K562 (cell line): ENCODE results near the gene FBXW7. TPM values are rescaled to one million over a fixed set of nuclear protein-coding genes. Genes with fewer than 3 reads are reported as not detected.

Experiments used
- ATAC-seq: fragments of 200-7000 bp; cut with Tn5 transposase; 3 replicates; pipeline ENCODE4 v1.9.1; 2020; ENCODE audit warnings: moderate library complexity
- BruUV-seq: library from RNA; stranded (reverse); fragments of 400-500 nt; replicated peaks from 2 replicates; lab custom pipeline; 2021; lab: Mats Ljungman, UMichigan
- CTCF ChIA-PET: fragments of 300-600 bp; formaldehyde crosslinking; extraction: SDS; loops from one replicate; lab custom pipeline; 2021; ENCODE audit warnings: low intra/inter-chr PET ratio; lab: Yijun Ruan, JAX
- POLR2A ChIA-PET: fragments of 300-600, 350-650 bp; sonication (Branson Sonifier 250); formaldehyde crosslinking; extraction: SDS; loops from one replicate; lab custom pipeline; 2021; ENCODE audit warnings: antibody characterized with exemption, inconsistent platforms; lab: Yijun Ruan, JAX
- DNase-seq, 4 experiments: peaks; one replicate each; pipeline versions ENCODE4 v3.0.0 to v3.0.0-alpha.2; 2011 to 2018; ENCODE audit warnings: low spot score in 3 of 4, mixed read lengths in 3 of 4; ENCODE audit errors: extremely low read depth in 1 of 4
- FAIRE-seq: peaks from 2 replicates; lab custom pipeline; 2011; peaks lifted over from hg19 to GRCh38; lab: Jason Lieb, UNC
- H2AFZ ChIP-seq: 2 replicates; pipeline ENCODE4 v1.6.0; 2011; ENCODE audit warnings: low read depth, low read length, control low read depth, inconsistent platforms
- H3K27ac ChIP-seq: fragments of 200-600 bp; 3 replicates; pipeline ENCODE4 v1.8.0; 2011; ENCODE audit warnings: low read depth, mild to moderate bottlenecking, control low read depth, inconsistent platforms, low read length, moderate library complexity, mixed read lengths; ENCODE audit errors: extremely low read depth
- H3K27me3 ChIP-seq, 2 experiments: fragments of 300-600 bp in 1 of 2; 2 replicates in 1 of 2; 3 replicates in 1 of 2; pipeline versions ENCODE4 v1.6.0 to v1.8.0; 2011; ENCODE audit warnings: inconsistent platforms in 2 of 2, low read length in 2 of 2, mild to moderate bottlenecking in 1 of 2, mixed read lengths in 1 of 2, moderate library complexity in 1 of 2; ENCODE audit not compliant: control insufficient read depth in 2 of 2, insufficient read depth in 2 of 2
- H3K36me3 ChIP-seq: fragments of 300-600 bp; 3 replicates; pipeline ENCODE4 v1.8.0; 2011; ENCODE audit warnings: mild to moderate bottlenecking, low read length, inconsistent platforms; ENCODE audit not compliant: control insufficient read depth, insufficient read depth
- H3K4me1 ChIP-seq, 2 experiments: fragments of 200-600 bp in 1 of 2; replicated peaks in 1 of 2; 2 replicates in 1 of 2; 3 replicates in 1 of 2; pipeline versions ENCODE4 v1.5.1 to v1.8.0; 2011; ENCODE audit warnings: inconsistent platforms in 2 of 2, low read length in 2 of 2, mild to moderate bottlenecking in 1 of 2, mixed read lengths in 1 of 2, moderate library complexity in 1 of 2; ENCODE audit not compliant: control insufficient read depth in 2 of 2, insufficient read depth in 2 of 2
- H3K4me2 ChIP-seq: 2 replicates; pipeline ENCODE4 v1.6.1; 2011; ENCODE audit warnings: low read length, control low read depth, inconsistent platforms, mixed read lengths; ENCODE audit not compliant: insufficient read depth
- H3K4me3 ChIP-seq: fragments of 200-600 bp; sonication (generic), shearing (Covaris generic); 2 replicates; pipeline ENCODE4 v1.5.1; 2016; ENCODE audit warnings: control low read depth, inconsistent platforms
- H3K79me2 ChIP-seq: fragments of 200-600 bp; 3 replicates; pipeline ENCODE4 v1.8.0; 2011; ENCODE audit warnings: low read length, inconsistent platforms; ENCODE audit not compliant: control insufficient read depth, insufficient read depth
- H3K9ac ChIP-seq, 2 experiments: 2 replicates each; pipeline versions ENCODE4 v1.6.0 to v1.6.1; 2011; ENCODE audit warnings: low read depth in 2 of 2, low read length in 2 of 2, control low read depth in 1 of 2, inconsistent platforms in 1 of 2, mild to moderate bottlenecking in 1 of 2, mixed read lengths in 1 of 2; ENCODE audit not compliant: insufficient read depth in 1 of 2
- H3K9me1 ChIP-seq: one replicate; pipeline ENCODE4 v1.6.0; 2011; ENCODE audit warnings: inconsistent platforms, mild to moderate bottlenecking, low read length, moderate library complexity; ENCODE audit not compliant: control insufficient read depth, insufficient read depth
- H3K9me3 ChIP-seq: replicated peaks from 2 replicates; pipeline ENCODE4 v1.5.1; 2011; ENCODE audit warnings: low read depth, low read length, inconsistent platforms; ENCODE audit not compliant: control insufficient read depth, insufficient read depth
- H4K20me1 ChIP-seq: replicated peaks from 2 replicates; pipeline ENCODE4 v1.6.1; 2011; ENCODE audit warnings: low read length, inconsistent platforms, mixed read lengths; ENCODE audit not compliant: control insufficient read depth, insufficient read depth
- ADNP ChIP-seq: fragments of 200-800 bp; sonication (Bioruptor generic); IDR thresholded peaks from 2 replicates; pipeline ENCODE4 v1.6.1; 2016; ENCODE audit warnings: missing genetic modification characterization, missing compliant biosample characterization
- CBX2 ChIP-seq: fragments of 200-600 bp; sonication (generic); IDR thresholded peaks from one replicate; pipeline ENCODE4 v1.6.1; 2012; ENCODE audit warnings: mild to moderate bottlenecking, low read length, inconsistent platforms; ENCODE audit not compliant: insufficient read depth, poor library complexity, severe bottlenecking
- CREB1 ChIP-seq, 2 experiments: sonication (generic) in 1 of 2; formaldehyde crosslinking in 1 of 2; IDR thresholded peaks; 2 replicates each; pipeline versions ENCODE4 v1.6.1 to v1.8.0; 2012 to 2022; ENCODE audit warnings: inconsistent platforms in 1 of 2, mild to moderate bottlenecking in 1 of 2, missing genetic modification reagents in 1 of 2, moderate library complexity in 1 of 2
- CREBBP ChIP-seq: IDR thresholded peaks from one replicate; pipeline ENCODE4 v1.6.1; 2012; ENCODE audit warnings: low read depth, mild to moderate bottlenecking, control low read depth, inconsistent platforms, low read length
- CSDE1 ChIP-seq, 2 experiments: fragments of 450-650 bp; IDR thresholded peaks; 2 replicates each; pipeline ENCODE4 v1.6.1; 2016; ENCODE audit warnings: mild to moderate bottlenecking in 1 of 2
- CTCFL ChIP-seq: IDR thresholded peaks from 2 replicates; pipeline ENCODE4 v1.6.1; 2011; ENCODE audit warnings: borderline replicate concordance, low read depth, mild to moderate bottlenecking, moderate library complexity, low read length; ENCODE audit not compliant: insufficient read depth, poor library complexity, severe bottlenecking
- CXXC5 ChIP-seq: fragments of 250-450 bp; sonication (Bioruptor Pico); IDR thresholded peaks from 2 replicates; pipeline ENCODE4 v1.8.0; 2022; ENCODE audit warnings: inconsistent platforms, mild to moderate bottlenecking, moderate library complexity
- ETV6 ChIP-seq, 3 experiments: fragments of 150-350 bp in 1 of 3; sonication (generic) in 1 of 3; formaldehyde crosslinking in 1 of 3; IDR thresholded peaks; 2 replicates each; pipeline versions ENCODE4 v1.6.1 to v1.8.0; 2014 to 2022; ENCODE audit warnings: borderline replicate concordance in 2 of 3, low read depth in 2 of 3, antibody characterized with exemption in 1 of 3, low read length in 1 of 3, mild to moderate bottlenecking in 1 of 3, missing genetic modification reagents in 1 of 3
- JUNB ChIP-seq: fragments of 450-650 bp; formaldehyde crosslinking; conservative IDR thresholded peaks from 2 replicates; pipeline ENCODE4 v1.4.0; 2020; ENCODE audit warnings: mild to moderate bottlenecking
- MAFF ChIP-seq: IDR thresholded peaks from 2 replicates; pipeline ENCODE4 v1.6.1; 2012; ENCODE audit warnings: low read length, improper control_type of control experiment
- MEF2D ChIP-seq: conservative IDR thresholded peaks from 2 replicates; pipeline ENCODE4 v1.6.1; 2016; ENCODE audit warnings: low read depth, missing genetic modification characterization, missing compliant biosample characterization
- MTA3 ChIP-seq: fragments of 450-650 bp; formaldehyde crosslinking; IDR thresholded peaks from 2 replicates; pipeline ENCODE4 v1.6.1; 2017; ENCODE audit warnings: mild to moderate bottlenecking, borderline replicate concordance
- PML ChIP-seq: IDR thresholded peaks from 2 replicates; pipeline ENCODE4 v1.6.1; 2012; ENCODE audit warnings: low read length, inconsistent platforms
- RHOXF2B ChIP-seq: fragments of 250-450 bp; sonication (Bioruptor Pico); conservative IDR thresholded peaks from 2 replicates; pipeline ENCODE4 v1.5.1; 2021
- SAFB ChIP-seq: fragments of 200-400 bp; formaldehyde crosslinking; IDR thresholded peaks from 2 replicates; pipeline ENCODE4 v1.6.1; 2017; ENCODE audit warnings: low read depth, low read length, borderline replicate concordance
- SRF ChIP-seq, 2 experiments: fragments of 250-450, 450-650 bp in 1 of 2; sonication (Bioruptor Pico) in 1 of 2; sonication (generic) in 1 of 2; formaldehyde crosslinking; IDR thresholded peaks; 2 replicates each; pipeline versions ENCODE4 v1.5.0 to v1.5.1; 2020 to 2022; ENCODE audit warnings: mild to moderate bottlenecking in 1 of 2, missing genetic modification reagents in 1 of 2
- SRSF7 ChIP-seq: fragments of 200-400 bp; formaldehyde crosslinking; optimal IDR thresholded peaks from 2 replicates; pipeline ENCODE3; 2017; ENCODE audit warnings: mild to moderate bottlenecking, low read depth, low read length
- TRIM28 ChIP-seq: fragments of 450-650 bp; IDR thresholded peaks from 2 replicates; pipeline ENCODE4 v1.6.1; 2017
- XRCC3 ChIP-seq: fragments of 450-650 bp; IDR thresholded peaks from 2 replicates; pipeline ENCODE4 v1.6.1; 2017; ENCODE audit warnings: mild to moderate bottlenecking, moderate library complexity
- ZNF280B ChIP-seq: fragments of 250-450 bp; sonication (Bioruptor Pico); IDR thresholded peaks from 2 replicates; pipeline ENCODE4 v1.5.1; 2021; ENCODE audit warnings: mild to moderate bottlenecking
- WGBS: fragments of 100-300 bp; shearing (Covaris generic); methylation state at CpG from one replicate; pipeline ENCODE4 v1.1.6; 2016; ENCODE audit warnings: low coverage, mixed read lengths; ENCODE audit not compliant: insufficient coverage; ENCODE audit errors: missing lambda C conversion rate; 5-methylcytosine and 5-hydroxymethylcytosine counted together
- in situ Hi-C: fragments of 300-500 bp; cut with MboI; formaldehyde crosslinking; loops from 4 replicates; pipeline ENCODE4 v1.15.0; 2018; ENCODE audit warnings: inconsistent platforms, mixed read lengths
- intact Hi-C: fragments of 100-400 bp; cut with micrococcal nuclease; formaldehyde crosslinking; loops from 2 replicates; pipeline ENCODE4 v1.14.2; 2022
- polyA plus RNA-seq, 8 experiments: library from polyadenylated mRNA; depleted of rRNA in 4 of 8; stranded (reverse) in 5 of 8; unstranded in 3 of 8; fragments of >200 nt; fragmentation: Nextera tagmentation in 2 of 8; fragmentation: Illumina TruSeq in 1 of 8; extraction: Ambion mirVana in 2 of 8; extraction: Trizol in 1 of 8; gene quantifications; 2 replicates each; pipeline versions ENCODE4 v1.2.1 to v1.2.3, GENCODE V29; 2011 to 2014; ENCODE audit warnings: inconsistent platforms in 1 of 8, missing spikeins in 1 of 8
- total RNA-seq, 7 experiments: library from RNA; depleted of rRNA in 6 of 7; stranded (reverse); fragments of >200 nt in 6 of 7; fragmentation: Illumina TruSeq in 2 of 7; extraction: Trizol in 2 of 7; gene quantifications; 2 replicates each; pipeline versions ENCODE4 v1.2.1 to v1.2.3, GENCODE V29; 2011 to 2021; ENCODE audit warnings: low replicate concordance in 1 of 7

The FBXW7 gene
- total and polyA plus RNA-seq, 9 of the 15 experiments (the other 6 are each of a cell fraction or from before 2014, with no cell fraction given) = 6.8 to 44.2 (median 16.4) TPM

DNA sequence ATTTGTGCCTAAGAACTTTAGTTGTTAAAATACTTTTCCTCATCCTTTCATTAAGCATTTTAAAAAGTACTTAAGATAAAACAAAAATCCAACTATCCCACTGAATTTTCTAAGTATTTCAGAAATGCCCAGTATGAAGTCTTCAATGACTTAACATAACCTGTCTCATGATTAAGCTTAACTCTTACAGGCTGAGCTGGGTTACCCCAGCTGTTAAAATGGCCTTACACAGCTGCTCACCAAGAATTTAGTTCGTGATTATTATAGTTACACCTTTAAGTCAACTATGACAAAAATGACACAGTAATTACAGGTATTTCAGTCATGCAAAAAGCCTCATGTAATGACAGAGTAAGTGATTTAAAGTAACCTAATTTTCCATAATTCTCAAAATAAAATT, 145.7 kb downstream of the FBXW7 start:
- H3K4me1 ChIP-seq = no peaks in the 10 kb centered on the region
- 84% methylated on average over 1 of the region's 1 CpG for WGBS
- no peaks in the 10 kb centered on the region for H3K9me3 ChIP-seq
- H4K20me1 ChIP-seq = no peaks in the 10 kb centered on the region
- FAIRE-seq (no peak), DNase-seq (no peak), ATAC-seq (no peak)
- H3K27ac ChIP-seq = no peak overlapping the region
- ChIA-PET CTCF (no interaction called here), POLR2A (interaction anchor here (0.7 kb wide), 1 partner anchor 275 kb away, joined by 3 read pairs; no protein-coding TSS in a partner anchor)
- no peaks in the 10 kb centered on the region for H3K27me3 ChIP-seq
- no peaks in the 10 kb centered on the region for H3K9me1 ChIP-seq
- no peak for TF ChIP-seq ADNP (tag)
- no peak for TF ChIP-seq ETV6 (IDR thresholded peaks at IDR 0.05; ENCODE audit: borderline replicate concordance in 1 of 2, low read depth in 2 of 2, low read length in 1 of 2)
- TF ChIP-seq ETV6 (CRISPR knock-in tag; IDR thresholded peaks at IDR 0.05; ENCODE audit: borderline replicate concordance) = no peak
- no peak for TF ChIP-seq MAFF
- no peak for TF ChIP-seq MEF2D (tag)
- no peak for TF ChIP-seq SRSF7
- no peak for TF ChIP-seq MTA3
- no peak for TF ChIP-seq SRF (CRISPR knock-in tag; IDR thresholded peaks at IDR 0.05)
- no peak for TF ChIP-seq CTCFL
- TF ChIP-seq CREB1 (IDR thresholded peaks at IDR 0.05) = no peak
- no peak for TF ChIP-seq CREB1 (CRISPR knock-in tag; IDR thresholded peaks at IDR 0.05)
- no peak for TF ChIP-seq CBX2
- TF ChIP-seq CSDE1 (IDR thresholded peaks at IDR 0.05) = no peak
- no peak for TF ChIP-seq ZNF280B (CRISPR knock-in tag)
- no peak for TF ChIP-seq TRIM28
- TF ChIP-seq CXXC5 (CRISPR knock-in tag) = no peak
- no peak for TF ChIP-seq JUNB
- no peak for TF ChIP-seq XRCC3
- no peak for TF ChIP-seq RHOXF2B (CRISPR knock-in tag)
- TF ChIP-seq CREBBP = no peak
- no peak for TF ChIP-seq SAFB
- no peak for TF ChIP-seq PML
- H3K4me3 ChIP-seq = no peak overlapping the region
- BruUV-seq = no TSS peak
- intact Hi-C loops = loop anchor here (10.0 kb wide), 1 partner anchor 745 kb away; no protein-coding TSS in a partner anchor
- no peak overlapping the region for H3K4me2 ChIP-seq
- no peak overlapping the region for H3K9ac ChIP-seq
- in situ Hi-C loops = no loop called here
- H3K79me2 ChIP-seq = no peaks in the 10 kb centered on the region
- no peaks in the 10 kb centered on the region for H3K36me3 ChIP-seq
- no peak overlapping the region for H2AFZ ChIP-seq
